Endothelial cell of umbilical vein (primary cell): ENCODE data around the gene COQ6. TPM values are rescaled to one million over a fixed set of nuclear protein-coding genes. Genes with fewer than 3 reads are reported as not detected.

Experiments used
- BruUV-seq: library from RNA; stranded (reverse); fragments of 400-500 nt; replicated peaks from 2 replicates; lab custom pipeline; 2021; lab: Mats Ljungman, UMichigan
- CTCF ChIA-PET: fragments of 300-600, 350-600 bp; sonication (Branson Sonifier 250); formaldehyde crosslinking; loops from one replicate; lab custom pipeline; 2021; ENCODE audit warnings: antibody characterized with exemption, inconsistent platforms; lab: Charles Lee
- POLR2A ChIA-PET: fragments of 300-600, 350-600 bp; sonication (Branson Sonifier 250); formaldehyde crosslinking; loops from one replicate; lab custom pipeline; 2021; ENCODE audit warnings: antibody characterized with exemption, inconsistent platforms; lab: Charles Lee
- DNase-seq: peaks from one replicate; pipeline ENCODE4 v3.0.0-alpha.2; 2011; ENCODE audit warnings: low read depth, low spot score
- FAIRE-seq: peaks from 2 replicates; lab custom pipeline; 2011; peaks lifted over from hg19 to GRCh38; lab: Jason Lieb, UNC
- H2AFZ ChIP-seq: 2 replicates; pipeline ENCODE4 v1.6.0; 2012; ENCODE audit warnings: low read depth, low read length, control low read depth, inconsistent platforms
- H3K27ac ChIP-seq: 2 replicates; pipeline ENCODE4 v1.5.1; 2011; ENCODE audit warnings: low read depth, mild to moderate bottlenecking, control low read depth, low read length, moderate library complexity; ENCODE audit not compliant: insufficient read depth
- H3K27me3 ChIP-seq, 2 experiments: 2 replicates each; pipeline versions ENCODE4 v1.6.0 to v1.6.1; 2011; ENCODE audit warnings: low read length in 2 of 2, mixed read lengths in 1 of 2; ENCODE audit not compliant: control insufficient read depth in 2 of 2, insufficient read depth in 2 of 2
- H3K36me3 ChIP-seq, 2 experiments: 2 replicates in 1 of 2; 3 replicates in 1 of 2; pipeline ENCODE4 v1.5.1; 2011; ENCODE audit warnings: low read length in 2 of 2, mild to moderate bottlenecking in 1 of 2, moderate library complexity in 1 of 2; ENCODE audit not compliant: control insufficient read depth in 2 of 2, insufficient read depth in 2 of 2; ENCODE audit errors: extremely low read depth in 1 of 2
- H3K4me1 ChIP-seq: 3 replicates; pipeline ENCODE4 v1.5.1; 2011; ENCODE audit warnings: mild to moderate bottlenecking, low read length; ENCODE audit not compliant: control insufficient read depth, insufficient read depth; ENCODE audit errors: extremely low read depth
- H3K4me2 ChIP-seq: 2 replicates; pipeline ENCODE4 v1.6.1; 2011; ENCODE audit warnings: low read length, control low read depth, mixed read lengths; ENCODE audit not compliant: insufficient read depth
- H3K4me3 ChIP-seq, 3 experiments: fragments of 200-600 bp in 1 of 3; sonication (generic), shearing (Covaris generic) in 1 of 3; replicated peaks in 1 of 3; 2 replicates each; pipeline ENCODE4 v1.5.1; 2011 to 2016; ENCODE audit warnings: control low read depth in 3 of 3, low read length in 3 of 3, mild to moderate bottlenecking in 2 of 3, inconsistent platforms in 1 of 3, low read depth in 1 of 3, moderate library complexity in 1 of 3; ENCODE audit not compliant: insufficient read depth in 1 of 3
- H3K79me2 ChIP-seq: 2 replicates; pipeline ENCODE4 v1.6.0; 2012; ENCODE audit warnings: low read length, inconsistent platforms; ENCODE audit not compliant: control insufficient read depth, insufficient read depth
- H3K9ac ChIP-seq: replicated peaks from 2 replicates; pipeline ENCODE3; 2011; ENCODE audit warnings: low read length, control low read depth; ENCODE audit not compliant: insufficient read depth; ENCODE audit errors: extremely low read depth
- H3K9me1 ChIP-seq: replicated peaks from 3 replicates; pipeline ENCODE4 v1.6.0; 2011; ENCODE audit warnings: mild to moderate bottlenecking, low read length; ENCODE audit not compliant: control insufficient read depth, insufficient read depth; ENCODE audit errors: extremely low read depth
- H3K9me3 ChIP-seq: replicated peaks from 2 replicates; pipeline ENCODE4 v1.5.1; 2012; ENCODE audit warnings: low read length, inconsistent platforms; ENCODE audit not compliant: control insufficient read depth, insufficient read depth
- H4K20me1 ChIP-seq: replicated peaks from 2 replicates; pipeline ENCODE3; 2011; ENCODE audit warnings: mild to moderate bottlenecking, low read length; ENCODE audit not compliant: control insufficient read depth, insufficient read depth; ENCODE audit errors: extremely low read depth
- EZH2 ChIP-seq: IDR thresholded peaks from 2 replicates; pipeline ENCODE4 v1.6.1; 2012; ENCODE audit warnings: borderline replicate concordance, low read depth, mild to moderate bottlenecking, moderate library complexity, low read length, inconsistent platforms; ENCODE audit not compliant: severe bottlenecking
- FOS ChIP-seq: IDR thresholded peaks from 2 replicates; pipeline ENCODE4 v1.6.1; 2011; ENCODE audit warnings: mild to moderate bottlenecking, low read length, moderate library complexity, borderline replicate concordance; ENCODE audit not compliant: insufficient read depth
- JUN ChIP-seq: IDR thresholded peaks from 2 replicates; pipeline ENCODE4 v1.6.1; 2011; ENCODE audit warnings: borderline replicate concordance, low read depth; ENCODE audit not compliant: insufficient read length, insufficient read depth
- MYC ChIP-seq: IDR thresholded peaks from one replicate; pipeline ENCODE4 v1.6.1; 2011; ENCODE audit warnings: mild to moderate bottlenecking, low read depth, low read length
- dilution Hi-C: fragments of 300-500 bp; cut with MboI; formaldehyde crosslinking; loops from one replicate; pipeline ENCODE4 v1.15.0; 2019; ENCODE audit warnings: low sequenced_read_pairs; ENCODE audit not compliant: extremely low pct_ligation_motif_present
- intact Hi-C: fragments of 100-400 bp; cut with micrococcal nuclease; formaldehyde crosslinking; loops from one replicate; pipeline ENCODE4 v1.10.0; 2022
- polyA plus RNA-seq, 4 experiments: library from polyadenylated mRNA; depleted of rRNA in 3 of 4; stranded (reverse) in 3 of 4; unstranded in 1 of 4; fragments of >200 nt; gene quantifications; 2 replicates each; pipeline versions ENCODE4 v1.2.1 to v1.2.3, GENCODE V29; 2011 to 2012; ENCODE audit warnings: missing spikeins in 1 of 4
- total RNA-seq: library from RNA; stranded (reverse); gene quantifications from 2 replicates; pipeline ENCODE4 v1.2.3, GENCODE V29; 2021
- TF ChIP-seq, protein P1 (sequence below), 2 donors: IDR thresholded peaks; 1 replicate in 1 of 2; 2 replicates in 1 of 2; pipeline ENCODE4 v1.5.1; 2011; ENCODE audit warnings: low read length in 2 of 2, mild to moderate bottlenecking in 2 of 2, moderate library complexity in 2 of 2, control low read depth in 1 of 2, inconsistent platforms in 1 of 2, low read depth in 1 of 2; ENCODE audit not compliant: insufficient read depth in 1 of 2; ENCODE audit errors: extremely low read depth in 1 of 2
- TF ChIP-seq, protein P2 (sequence below): IDR thresholded peaks from 2 replicates; pipeline ENCODE4 v1.6.1; 2011; ENCODE audit not compliant: insufficient read depth, insufficient read length

The COQ6 gene
- total and polyA plus RNA-seq, 2 donors (not counting 3 experiments of a cell fraction or from before 2014, with no cell fraction given), result 20.7 to 35.3 TPM

DNA sequence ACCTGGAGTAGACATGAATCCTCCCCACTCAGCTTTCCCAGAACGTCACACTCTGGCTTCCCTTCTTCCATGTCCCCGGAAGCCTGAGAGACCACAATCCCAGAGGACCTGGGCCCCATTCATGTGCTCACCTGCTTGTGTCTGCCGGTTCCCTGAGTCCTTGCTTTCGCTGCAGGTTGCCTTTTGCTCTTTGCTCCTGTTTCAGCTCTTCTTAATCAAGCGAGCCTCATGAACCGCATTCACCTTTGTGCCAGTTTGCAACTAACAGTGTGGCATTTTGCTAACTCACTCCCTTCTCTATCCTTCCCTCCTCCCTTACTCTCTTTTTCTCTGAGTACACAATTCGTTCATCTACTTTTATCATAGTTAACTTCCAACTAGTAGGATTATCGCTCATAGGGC lies 45.9 kb downstream of the COQ6 start:
- no peak for FAIRE-seq
- dilution Hi-C loops, result no loop called here
- no peak overlapping the region for H3K4me2 ChIP-seq

DNA sequence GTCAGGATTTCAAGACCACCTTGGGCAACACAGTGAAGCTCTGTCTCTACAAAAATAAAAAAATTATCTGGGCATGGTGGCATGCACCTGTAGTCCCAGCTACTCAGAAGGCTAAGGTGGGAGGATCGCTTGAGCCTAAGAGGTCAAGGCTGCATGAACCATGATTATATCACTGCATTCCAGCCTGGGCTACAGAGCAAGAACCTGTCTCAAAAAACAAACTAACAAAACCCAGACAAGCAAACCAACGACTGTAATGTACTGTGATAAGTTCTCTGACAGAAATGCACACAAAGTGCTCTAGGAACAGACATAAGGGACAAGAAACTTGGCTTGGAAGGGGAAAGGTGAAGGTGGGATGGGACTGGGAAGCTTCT lies 46.6 kb downstream of the COQ6 start:
- no peak overlapping the region for H3K4me3 ChIP-seq
- H4K20me1 ChIP-seq, result no peaks in the 10 kb centered on the region
- no peak overlapping the region for H2AFZ ChIP-seq
- H3K9me1 ChIP-seq, result no peaks in the 10 kb centered on the region
- no peaks in the 10 kb centered on the region for H3K79me2 ChIP-seq
- DNase-seq (no peak), FAIRE-seq (no peak)
- TF ChIP-seq, protein P1, sequence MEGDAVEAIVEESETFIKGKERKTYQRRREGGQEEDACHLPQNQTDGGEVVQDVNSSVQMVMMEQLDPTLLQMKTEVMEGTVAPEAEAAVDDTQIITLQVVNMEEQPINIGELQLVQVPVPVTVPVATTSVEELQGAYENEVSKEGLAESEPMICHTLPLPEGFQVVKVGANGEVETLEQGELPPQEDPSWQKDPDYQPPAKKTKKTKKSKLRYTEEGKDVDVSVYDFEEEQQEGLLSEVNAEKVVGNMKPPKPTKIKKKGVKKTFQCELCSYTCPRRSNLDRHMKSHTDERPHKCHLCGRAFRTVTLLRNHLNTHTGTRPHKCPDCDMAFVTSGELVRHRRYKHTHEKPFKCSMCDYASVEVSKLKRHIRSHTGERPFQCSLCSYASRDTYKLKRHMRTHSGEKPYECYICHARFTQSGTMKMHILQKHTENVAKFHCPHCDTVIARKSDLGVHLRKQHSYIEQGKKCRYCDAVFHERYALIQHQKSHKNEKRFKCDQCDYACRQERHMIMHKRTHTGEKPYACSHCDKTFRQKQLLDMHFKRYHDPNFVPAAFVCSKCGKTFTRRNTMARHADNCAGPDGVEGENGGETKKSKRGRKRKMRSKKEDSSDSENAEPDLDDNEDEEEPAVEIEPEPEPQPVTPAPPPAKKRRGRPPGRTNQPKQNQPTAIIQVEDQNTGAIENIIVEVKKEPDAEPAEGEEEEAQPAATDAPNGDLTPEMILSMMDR (IDR thresholded peaks at IDR 0.05; ENCODE audit: extremely low read depth in 1 of 2, insufficient read depth in 1 of 2, low read depth in 1 of 2, low read length in 2 of 2), result no peak
- TF ChIP-seq FOS (no peak), MYC (no peak), EZH2 (no peak)
- TF ChIP-seq, protein P2, sequence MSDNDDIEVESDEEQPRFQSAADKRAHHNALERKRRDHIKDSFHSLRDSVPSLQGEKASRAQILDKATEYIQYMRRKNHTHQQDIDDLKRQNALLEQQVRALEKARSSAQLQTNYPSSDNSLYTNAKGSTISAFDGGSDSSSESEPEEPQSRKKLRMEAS, result no peak
- intact Hi-C loops, result no loop called here
- ChIA-PET POLR2A (no interaction called here), CTCF (interaction anchor here (0.6 kb wide), 1 partner anchor 11 kb away, joined by 3 read pairs; no protein-coding TSS in a partner anchor)
- no peak overlapping the region for H3K9ac ChIP-seq
- no peak overlapping the region for H3K4me2 ChIP-seq
- dilution Hi-C loops, result no loop called here
- no TSS peak for BruUV-seq
- H3K27ac ChIP-seq, result no peak overlapping the region
- no peaks in the 10 kb centered on the region for H3K9me3 ChIP-seq
- H3K27me3 ChIP-seq, result no peaks in the 10 kb centered on the region
- H3K4me1 ChIP-seq, result no peaks in the 10 kb centered on the region
- no peaks in the 10 kb centered on the region for H3K36me3 ChIP-seq

More for the DNA sequence above, 45.9 kb downstream of the COQ6 start:
- Histone ChIP-seq H3K36me3 (no peaks in the 10 kb centered on the region), H3K79me2 (no peaks in the 10 kb centered on the region), H4K20me1 (no peaks in the 10 kb centered on the region), H3K27me3 (no peaks in the 10 kb centered on the region), H3K9me3 (no peaks in the 10 kb centered on the region), H3K4me3 (no peak overlapping the region), H2AFZ (no peak overlapping the region), H3K27ac (no peak overlapping the region), H3K9me1 (no peaks in the 10 kb centered on the region), H3K4me1 (no peaks in the 10 kb centered on the region), H3K9ac (no peak overlapping the region)
- intact Hi-C loops, result no loop called here
- no TSS peak for BruUV-seq
- POLR2A ChIA-PET, result no interaction called here
- CTCF ChIA-PET, result no interaction called here
- no peak for DNase-seq
- no peak for TF ChIP-seq JUN
- TF ChIP-seq, protein P2, result no peak
